HG03432 (cell line): ENCODE measurements around the gene SSRP1.
"Not testable (repeated sequence)": the region's sequence is repeated elsewhere in the genome, so short reads cannot be mapped to it uniquely, and the experiment has no call there.

ENCODE experiments used
- ATAC-seq: cut with Tn5 transposase; IDR thresholded peaks from one replicate; pipeline ENCODE4 v1.9.1; 2021; ENCODE audit warnings: mild to moderate bottlenecking, moderate library complexity; ENCODE audit not compliant: unreplicated experiment

Gene SSRP1

GRCh38 chr11:57303280-57303989, 32.3 kb downstream of the SSRP1 start:
- no peak for ATAC-seq

DNA sequence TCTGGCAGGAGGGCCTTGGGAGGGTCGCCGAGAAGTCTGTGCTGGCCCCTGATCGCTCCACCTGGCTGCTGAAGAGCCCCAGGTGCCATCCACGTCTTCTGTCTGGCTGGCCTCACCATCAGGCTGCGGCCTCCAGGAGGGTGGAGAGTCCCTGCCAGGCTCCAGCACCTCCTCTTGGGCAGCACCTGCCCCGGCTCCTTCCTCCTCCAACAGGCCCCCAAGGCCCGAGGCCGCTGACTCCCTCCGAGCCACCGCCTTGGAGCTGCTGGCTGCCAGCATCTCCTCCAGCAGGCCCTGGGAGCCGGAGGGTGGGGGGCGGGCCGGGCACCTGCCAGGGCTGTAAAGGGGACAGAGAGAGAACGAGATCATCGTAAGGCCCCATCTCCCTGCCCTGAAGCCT, 33.2 kb downstream of the SSRP1 start:
- no peak for ATAC-seq

DNA sequence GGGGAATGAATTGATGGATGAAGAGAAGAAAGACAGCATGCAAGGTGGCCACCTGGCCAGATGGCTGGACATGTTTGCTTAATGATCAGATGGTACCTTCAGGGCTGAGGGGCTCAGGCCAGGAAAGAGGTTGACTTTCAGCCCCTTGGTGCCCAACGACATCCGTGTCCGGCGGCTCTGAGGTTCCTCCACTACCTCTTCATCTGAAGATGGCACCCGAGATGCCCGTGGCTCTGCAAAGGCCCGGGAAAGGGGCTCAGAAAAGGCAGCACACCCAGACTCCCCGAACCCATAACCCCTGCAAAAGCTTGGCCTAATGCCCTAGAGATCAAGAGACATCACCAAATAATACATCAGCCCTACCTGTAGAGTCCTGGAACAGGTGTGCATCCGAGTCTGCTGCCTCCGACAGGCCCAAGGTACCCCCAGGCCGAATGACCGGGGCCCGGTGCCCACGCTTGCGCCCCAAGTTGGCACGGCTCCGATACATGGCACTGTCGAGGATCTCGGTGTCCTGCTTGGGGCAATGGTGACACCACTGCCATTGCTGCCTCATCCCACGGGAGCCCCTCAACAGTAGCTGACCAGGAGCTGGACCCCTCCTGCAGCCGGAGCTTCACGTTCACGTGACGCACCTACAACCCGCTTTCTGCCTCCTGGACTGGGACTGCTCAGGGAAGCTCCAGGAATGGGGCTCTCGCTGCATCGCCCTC, 33.8 kb downstream of the SSRP1 start:
- no peak for ATAC-seq

DNA sequence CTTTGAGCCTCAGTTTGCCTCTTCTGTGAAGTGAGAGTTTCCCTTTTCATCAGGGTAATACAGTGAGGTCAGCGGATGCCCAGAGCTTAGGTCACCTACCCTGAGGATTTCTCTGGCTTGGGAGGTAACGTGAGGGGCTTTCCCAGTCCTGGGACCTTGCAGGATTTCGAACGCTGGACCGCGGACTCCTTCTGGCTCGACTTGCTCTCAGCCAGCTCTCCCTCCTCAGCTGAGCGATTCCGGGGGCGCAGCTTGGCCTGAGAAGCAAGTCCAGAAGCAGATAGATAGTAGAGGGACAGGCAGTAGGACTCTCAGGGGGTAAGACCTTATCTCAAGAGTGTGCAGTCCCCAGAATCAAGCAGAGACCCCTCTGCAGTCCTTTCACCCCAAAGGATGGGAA, 34.9 kb downstream of the SSRP1 start:
- ATAC-seq, result no peak

- ATAC-seq, result no peak
Measured at GRCh38 chr11:57299150-57299737, 36.4 kb downstream of the SSRP1 start.

GRCh38 chr11:57297221-57297620, 38.5 kb downstream of the SSRP1 start:
- ATAC-seq, result no peak

DNA sequence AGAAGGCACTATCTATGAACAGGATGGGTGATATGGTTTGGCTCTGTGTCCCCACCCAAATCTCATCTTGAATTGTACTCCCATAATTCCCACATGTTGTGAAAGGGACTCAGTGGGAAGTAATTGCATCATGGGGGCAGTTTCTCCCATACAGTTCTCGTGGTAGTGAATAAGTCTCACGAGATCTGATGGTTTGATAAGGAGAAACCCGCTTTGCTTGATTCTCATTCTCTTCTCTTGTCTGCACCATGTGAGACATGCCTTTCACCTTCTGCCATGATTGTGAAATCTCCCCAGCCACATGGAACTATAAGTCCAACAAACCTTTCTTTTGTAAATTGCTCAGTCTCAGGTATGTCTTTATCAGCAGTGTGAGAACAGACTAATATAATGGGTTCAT, 39.5 kb downstream of the SSRP1 start:
- ATAC-seq, result not testable (repeated sequence)

GRCh38 chr11:57294225-57295131, 41.2 kb downstream of the SSRP1 start:
- no peak for ATAC-seq

DNA sequence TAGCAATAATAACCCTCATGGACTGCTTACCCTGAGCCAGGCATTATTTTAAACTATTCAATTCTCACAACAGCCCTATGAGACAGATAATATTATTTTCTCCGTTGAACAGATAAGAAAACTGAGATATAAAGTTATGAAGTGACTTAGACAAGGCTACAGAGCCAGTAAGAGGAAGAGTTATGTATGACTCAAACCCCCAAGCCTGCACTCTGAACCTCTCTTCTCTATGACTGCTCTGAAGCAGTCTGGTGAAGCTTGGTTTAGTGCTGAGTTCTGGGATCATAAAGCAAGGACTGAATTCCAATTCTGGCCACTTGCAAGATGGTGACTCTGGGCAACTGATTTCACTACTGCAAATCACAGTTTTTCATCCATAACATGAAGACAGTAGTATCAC, 45.4 kb downstream of the SSRP1 start:
- no peak for ATAC-seq

- no peak for ATAC-seq
Measured at GRCh38 chr11:57288771-57289579, 46.7 kb downstream of the SSRP1 start.

DNA sequence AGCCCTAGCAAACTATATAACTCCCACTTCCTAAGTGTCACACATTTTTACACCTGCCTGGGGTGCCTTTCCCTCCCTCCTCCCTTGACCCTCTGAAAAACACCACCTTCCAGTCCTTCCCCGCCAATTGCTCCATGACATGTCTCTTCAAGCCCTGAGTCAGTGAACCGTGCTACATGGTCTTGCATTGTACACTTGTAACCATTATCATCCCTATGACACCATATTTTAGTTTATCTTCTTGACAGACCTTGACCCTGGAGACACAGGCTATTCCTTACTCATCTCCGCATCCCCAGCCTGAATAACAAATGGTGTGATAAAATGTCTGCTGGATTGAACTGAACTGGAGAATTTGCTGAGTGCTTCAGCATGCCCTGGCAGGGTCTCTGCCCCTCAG, 47.8 kb downstream of the SSRP1 start:
- no peak for ATAC-seq

DNA sequence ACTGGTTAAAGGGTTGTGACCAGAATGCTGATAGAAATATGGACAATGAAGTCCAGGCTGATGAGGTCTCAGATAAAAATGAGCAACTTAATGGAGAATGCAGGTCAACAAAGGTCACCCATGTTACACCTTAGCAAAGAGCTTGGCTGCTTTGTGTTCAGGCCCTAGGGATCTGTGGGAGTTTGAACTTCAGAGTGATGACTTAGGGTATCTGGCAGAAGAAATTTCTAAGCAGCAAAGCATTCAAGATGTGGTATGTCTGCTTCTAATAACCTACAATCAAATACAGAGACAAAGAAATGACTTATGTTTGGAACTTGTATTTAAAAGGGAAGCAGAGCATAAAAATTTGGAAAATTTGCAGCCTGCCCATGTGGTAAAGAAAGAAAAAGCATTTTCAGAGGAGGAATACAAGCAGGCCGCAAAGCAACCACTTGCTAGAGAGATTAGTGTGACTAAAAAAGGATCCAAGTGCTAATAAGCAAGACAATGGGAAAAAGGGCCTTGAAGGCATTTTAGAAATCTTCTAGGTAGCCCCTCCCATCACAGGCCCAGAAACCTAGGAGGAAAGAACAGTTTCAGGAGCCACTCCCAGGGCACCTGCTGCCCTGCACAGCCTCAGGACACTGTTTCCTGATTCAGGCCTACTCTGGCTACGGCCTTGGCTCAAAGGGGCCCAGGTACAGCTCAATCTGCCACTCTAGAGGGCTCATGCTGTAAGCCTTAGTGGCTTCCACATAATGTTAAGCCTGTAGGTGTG, 52.3 kb downstream of the SSRP1 start:
- no peak for ATAC-seq

GRCh38 chr11:57281546-57281945, 54.1 kb downstream of the SSRP1 start:
- ATAC-seq, result not testable (repeated sequence)

GRCh38 chr11:57279116-57279515, 56.6 kb downstream of the SSRP1 start:
- no peak for ATAC-seq

- no peak for ATAC-seq
Measured at GRCh38 chr11:57278721-57279095, 57.0 kb downstream of the SSRP1 start.

DNA sequence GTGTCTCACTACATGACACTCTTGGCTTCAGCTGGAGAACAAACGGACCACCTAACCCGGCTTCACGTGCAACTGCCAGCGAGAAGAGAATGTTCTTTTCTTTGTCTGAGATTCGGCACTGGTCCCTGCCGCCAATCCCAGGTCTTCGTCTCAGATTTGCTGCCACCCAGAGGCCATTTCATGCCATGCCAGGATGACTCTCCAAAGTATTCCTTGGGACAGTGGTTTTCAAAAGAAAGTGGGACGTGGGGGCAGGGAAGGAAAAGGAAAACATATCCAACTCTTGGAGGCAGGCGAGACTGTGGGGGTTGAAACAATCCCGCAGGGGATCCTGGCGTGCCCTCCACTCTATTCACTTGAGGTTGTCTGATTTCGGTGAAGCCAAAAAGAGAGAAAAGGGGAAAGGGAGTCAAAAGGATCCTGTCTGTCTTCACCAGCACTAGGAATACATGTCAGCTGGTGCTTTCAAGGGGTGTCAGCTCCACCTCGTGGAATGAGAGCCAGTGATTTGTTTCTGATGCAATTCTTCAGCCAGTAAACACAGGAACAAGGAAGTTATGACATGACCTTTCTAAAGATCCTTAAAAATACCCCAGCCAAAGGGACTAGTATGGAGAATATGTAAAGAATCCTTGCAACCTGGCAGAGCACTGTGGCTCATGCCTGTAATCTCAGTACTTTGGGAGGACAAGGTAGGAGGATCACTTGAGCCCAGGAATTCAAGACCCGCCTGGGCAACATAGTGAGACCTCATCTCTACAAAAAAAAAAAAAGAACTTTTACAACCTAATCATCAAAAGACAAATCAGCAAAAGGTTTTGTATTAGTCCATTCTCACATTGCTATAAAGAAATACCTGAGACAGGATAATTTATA, 57.6 kb downstream of the SSRP1 start:
- ATAC-seq, result peak; percentile 91

DNA sequence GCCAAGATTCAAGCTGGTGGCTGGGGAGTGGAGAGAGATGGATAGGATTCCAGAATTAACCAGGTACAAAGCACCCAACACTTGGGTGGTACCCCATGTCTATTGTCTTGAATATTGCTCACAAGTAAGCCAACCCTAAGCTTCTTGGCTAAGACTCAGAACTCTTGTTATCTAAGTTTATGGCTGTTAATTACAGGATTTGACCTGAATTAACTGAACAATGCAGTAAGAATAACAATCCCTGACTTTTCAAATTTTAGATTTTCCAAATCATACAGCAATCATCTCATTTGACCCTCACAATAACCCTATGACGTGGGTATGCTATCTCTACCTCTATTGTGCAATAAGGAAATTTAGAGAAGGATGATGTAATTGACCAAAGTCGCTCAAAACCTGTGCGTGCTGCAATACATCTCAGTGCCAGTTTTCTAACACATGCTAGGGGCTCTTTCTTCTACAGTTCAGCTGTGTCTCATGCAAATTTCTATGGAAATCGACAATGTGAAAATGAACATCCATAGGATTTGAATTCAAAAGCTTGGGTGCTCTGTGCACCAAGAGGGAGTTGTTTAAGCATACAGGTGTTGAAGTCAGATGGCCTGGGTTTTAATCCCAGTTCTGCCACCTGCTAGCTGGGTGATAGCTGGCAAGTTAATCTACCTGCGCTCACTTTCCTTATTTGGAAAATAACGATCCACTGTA, 58.6 kb downstream of the SSRP1 start:
- no peak for ATAC-seq
